Fibroblast of mammary gland (primary cell): ENCODE data around the gene CSNK1D.
A peak's percentile ranks its signal among the peaks of the same experiment; 100 is the strongest.

Experiments used
- DNase-seq: peaks from one replicate; pipeline ENCODE4 v3.0.0-alpha.2; 2010; ENCODE audit warnings: low read depth
- H3K4me3 ChIP-seq: 2 replicates; pipeline ENCODE4 v1.5.1; 2011; ENCODE audit warnings: low read depth, mild to moderate bottlenecking, low read length, moderate library complexity; ENCODE audit not compliant: control insufficient read depth
- CTCF ChIP-seq: conservative IDR thresholded peaks from 2 replicates; pipeline ENCODE4 v1.5.1; 2011; ENCODE audit warnings: low read depth, low read length, inconsistent platforms; ENCODE audit not compliant: control insufficient read depth, insufficient read depth

Gene CSNK1D

GRCh38 chr17:82204831-82205719 lies 68.4 kb downstream of the CSNK1D start:
- no peak overlapping the region for H3K4me3 ChIP-seq
- TF ChIP-seq CTCF = no peak
- DNase-seq = peak; percentile 87

GRCh38 chr17:82203920-82204319 lies 69.6 kb downstream of the CSNK1D start:
- TF ChIP-seq CTCF = no peak
- H3K4me3 ChIP-seq = no peak overlapping the region
- DNase-seq = no peak

- no peak for DNase-seq
- H3K4me3 ChIP-seq = no peak overlapping the region
- no peak for TF ChIP-seq CTCF
Measured at GRCh38 chr17:82202981-82203380, 70.5 kb downstream of the CSNK1D start.

GRCh38 chr17:82201498-82201910 lies 72.0 kb downstream of the CSNK1D start:
- DNase-seq = no peak
- no peak overlapping the region for H3K4me3 ChIP-seq
- TF ChIP-seq CTCF = no peak

GRCh38 chr17:82200743-82201497 lies 72.6 kb downstream of the CSNK1D start:
- DNase-seq = no peak
- TF ChIP-seq CTCF = no peak
- no peak overlapping the region for H3K4me3 ChIP-seq

GRCh38 chr17:82200135-82200534 lies 73.4 kb downstream of the CSNK1D start:
- H3K4me3 ChIP-seq = no peak overlapping the region
- TF ChIP-seq CTCF = no peak
- DNase-seq = no peak
